ENCODE data around the gene FCHSD2. TPM values are rescaled to one million over a fixed set of nuclear protein-coding genes. Genes with fewer than 3 reads are reported as not detected.

Gene FCHSD2
- total and polyA plus RNA-seq, 9 of the 15 experiments (the other 6 are each of a cell fraction or from before 2014, with no cell fraction given), result 1.8 to 14.7 (median 6.4) TPM

- in situ Hi-C loops (cut with MboI), result no loop called here
- no TSS peak for BruUV-seq (replicated peaks)
Observed at GRCh38 chr11:72971192-72971967, 170.7 kb downstream of the FCHSD2 start.

More at GRCh38 chr11:72971192-72971967, 170.7 kb downstream of the FCHSD2 start:
- H2AFZ ChIP-seq (ENCODE audit: low read depth, low read length), result no peak overlapping the region
- intact Hi-C loops (cut with micrococcal nuclease), result no loop called here
- ATAC-seq (no peak; the same call in 2 of the 3 replicates), DNase-seq (ENCODE audit: extremely low read depth in 1 of 4, low spot score in 3 of 4) (no peak), FAIRE-seq (peak; percentile 11)
- no peaks in the 10 kb centered on the region for H4K20me1 ChIP-seq (replicated peaks; ENCODE audit: control insufficient read depth, insufficient read depth, low read length)
- H3K4me2 ChIP-seq (ENCODE audit: insufficient read depth, low read length), result no peak overlapping the region
- H3K9me3 ChIP-seq (replicated peaks; ENCODE audit: control insufficient read depth, insufficient read depth, low read depth, low read length), result no peaks in the 10 kb centered on the region
- peaks cover 0 to 14% of the 10 kb centered on the region in 2 experiments; a peak in 2 of 5 replicates for H3K4me1 ChIP-seq (replicated peaks in 1 of 2; ENCODE audit: control insufficient read depth in 2 of 2, insufficient read depth in 2 of 2, low read length in 2 of 2)
- no peaks in the 10 kb centered on the region for H3K9me1 ChIP-seq (ENCODE audit: control insufficient read depth, insufficient read depth, low read length)
- no peak overlapping the region for H3K4me3 ChIP-seq
- no peak overlapping the region for H3K27ac ChIP-seq (ENCODE audit: extremely low read depth, low read depth, low read length)
- TF ChIP-seq CEBPG (CRISPR knock-in tag; IDR thresholded peaks at IDR 0.05) (no peak), CEBPG (tag; conservative IDR thresholded peaks at IDR 0.05 in 1 of 2, IDR thresholded peaks at IDR 0.05 in 1 of 2) (0 out of 4 replicates have a peak, but pooled peaks of 1 of the 2 experiments have one; percentile 10), ID3 (CRISPR knock-in tag; IDR thresholded peaks at IDR 0.05) (no peak), ID3 (tag; IDR thresholded peaks at IDR 0.05) (no peak), ZNF140 (CRISPR knock-in tag; IDR thresholded peaks at IDR 0.05) (no peak), FOSL1 (tag; conservative IDR thresholded peaks at IDR 0.05) (no peak), HMBOX1 (IDR thresholded peaks at IDR 0.05) (0 out of 2 replicates have a peak, but pooled peaks have one; percentile 12), ESRRA (IDR thresholded peaks at IDR 0.05; ENCODE audit: borderline replicate concordance, low read depth) (peak; percentile 66; the same call in 1 of the 2 replicates), FOXJ2 (tag; IDR thresholded peaks at IDR 0.05) (no peak), TRIM25 (IDR thresholded peaks at IDR 0.05; ENCODE audit: borderline replicate concordance) (no peak), POLR2G (IDR thresholded peaks at IDR 0.05; ENCODE audit: low read depth, low read length) (no peak), KLF6 (CRISPR knock-in tag; IDR thresholded peaks at IDR 0.05; ENCODE audit: borderline replicate concordance) (no peak)
- CTCF ChIA-PET (ENCODE audit: low intra/inter-chr PET ratio), result no interaction called here
- no peak overlapping the region for H3K9ac ChIP-seq (ENCODE audit: insufficient read depth in 1 of 2, low read depth in 2 of 2, low read length in 2 of 2)
- H3K36me3 ChIP-seq (ENCODE audit: control insufficient read depth, insufficient read depth, low read length), result no peaks in the 10 kb centered on the region
- POLR2A ChIA-PET, result no interaction called here
- WGBS (ENCODE audit: insufficient coverage, low coverage, missing lambda C conversion rate), result 43% methylated on average over 6 of the region's 6 CpGs
- no peaks in the 10 kb centered on the region for H3K27me3 ChIP-seq (ENCODE audit: control insufficient read depth in 2 of 2, insufficient read depth in 2 of 2, low read length in 2 of 2)
- no peaks in the 10 kb centered on the region for H3K79me2 ChIP-seq (ENCODE audit: control insufficient read depth, insufficient read depth, low read length)

Data from K562 (cell line).